GM12878 (cell line): ENCODE data around the gene ZNF511. TPM values are rescaled to one million over a fixed set of nuclear protein-coding genes. Genes with fewer than 3 reads are reported as not detected.

ENCODE experiments used
- ATAC-seq: fragments of 200-7000 bp; cut with Tn5 transposase; 3 replicates; pipeline ENCODE4 v1.9.1; 2020; ENCODE audit warnings: mild to moderate bottlenecking, moderate library complexity
- BruUV-seq: library from RNA; stranded (reverse); fragments of 400-500 nt; replicated peaks from 2 replicates; lab custom pipeline; 2021; lab: Mats Ljungman, UMichigan
- CTCF ChIA-PET: fragments of 300-600 bp; sonication (Branson Sonifier 250); formaldehyde crosslinking; extraction: SDS; loops from one replicate; lab custom pipeline; 2021; ENCODE audit warnings: inconsistent platforms; lab: Yijun Ruan, JAX
- POLR2A ChIA-PET: fragments of 350-600 bp; formaldehyde crosslinking; extraction: SDS; loops from one replicate; lab custom pipeline; 2021; ENCODE audit warnings: inconsistent platforms; lab: Charles Lee
- RAD21 ChIA-PET: fragments of 300-600 bp; sonication (Branson Sonifier 250); formaldehyde crosslinking; loops from one replicate; lab custom pipeline; 2023; ENCODE audit warnings: antibody characterized with exemption; ENCODE audit not compliant: unreplicated experiment; lab: Charles Lee
- SMC1A ChIA-PET: fragments of 300-600 bp; sonication (Branson Sonifier 250); formaldehyde crosslinking; loops from one replicate; lab custom pipeline; 2023; ENCODE audit not compliant: unreplicated experiment, uncharacterized antibody; lab: Charles Lee
- DNase-seq: peaks from one replicate; pipeline ENCODE4 v3.0.0-alpha.2; 2011; ENCODE audit warnings: low read depth, low spot score
- FAIRE-seq: peaks from 3 replicates; lab custom pipeline; 2011; peaks lifted over from hg19 to GRCh38; lab: Jason Lieb, UNC
- H2AFZ ChIP-seq: 2 replicates; pipeline ENCODE4 v1.6.0; 2011; ENCODE audit warnings: low read depth, low read length, control low read depth; ENCODE audit not compliant: control insufficient read depth
- H3K27ac ChIP-seq: 2 replicates; pipeline ENCODE4 v1.5.1; 2011; ENCODE audit warnings: control low read depth; ENCODE audit not compliant: control insufficient read depth, insufficient read depth
- H3K27me3 ChIP-seq, 2 experiments: replicated peaks in 1 of 2; 2 replicates each; pipeline versions ENCODE4 v1.6.0 to v1.6.1; 2011; ENCODE audit warnings: low read length in 1 of 2; ENCODE audit not compliant: control insufficient read depth in 2 of 2, insufficient read depth in 2 of 2
- H3K36me3 ChIP-seq, 2 experiments: 2 replicates each; pipeline ENCODE4 v1.5.1; 2011; ENCODE audit warnings: low read length in 1 of 2; ENCODE audit not compliant: control insufficient read depth in 2 of 2, insufficient read depth in 2 of 2
- H3K4me1 ChIP-seq: 2 replicates; pipeline ENCODE4 v1.6.1; 2011; ENCODE audit warnings: mild to moderate bottlenecking, low read length, moderate library complexity, mixed read lengths; ENCODE audit not compliant: control insufficient read depth, insufficient read depth
- H3K4me2 ChIP-seq: 2 replicates; pipeline ENCODE4 v1.6.0; 2011; ENCODE audit warnings: control low read depth; ENCODE audit not compliant: control insufficient read depth, insufficient read depth
- H3K4me3 ChIP-seq: fragments of 200-600 bp; sonication (generic); 2 replicates; pipeline ENCODE4 v1.5.1; 2016
- H3K79me2 ChIP-seq: 2 replicates; pipeline ENCODE4 v1.6.0; 2011; ENCODE audit warnings: low read length; ENCODE audit not compliant: control insufficient read depth, insufficient read depth
- H3K9ac ChIP-seq: 2 replicates; pipeline ENCODE4 v1.8.0; 2011; ENCODE audit warnings: low read length, control low read depth, mixed read lengths; ENCODE audit not compliant: control insufficient read depth, insufficient read depth
- H3K9me3 ChIP-seq: replicated peaks from 3 replicates; pipeline ENCODE4 v1.5.1; 2011; ENCODE audit warnings: mild to moderate bottlenecking, low read length; ENCODE audit not compliant: control insufficient read depth, insufficient read depth
- H4K20me1 ChIP-seq: 2 replicates; pipeline ENCODE4 v1.6.0; 2011; ENCODE audit not compliant: control insufficient read depth, insufficient read depth
- BCL3 ChIP-seq: IDR thresholded peaks from 2 replicates; pipeline ENCODE4 v1.6.1; 2011; ENCODE audit warnings: borderline replicate concordance, low read depth, mild to moderate bottlenecking, moderate library complexity, low read length; ENCODE audit not compliant: insufficient read depth, poor library complexity, severe bottlenecking
- KAT2A ChIP-seq: conservative IDR thresholded peaks from 2 replicates; pipeline ENCODE4 v1.6.1; 2011; ENCODE audit warnings: low read depth, low read length; ENCODE audit not compliant: control insufficient read depth
- NFYB ChIP-seq: IDR thresholded peaks from 2 replicates; pipeline ENCODE4 v1.6.1; 2011; ENCODE audit warnings: low read depth, mild to moderate bottlenecking, low read length, improper control_type of control experiment, moderate library complexity; ENCODE audit not compliant: insufficient read depth
- NR2C2 ChIP-seq: IDR thresholded peaks from 2 replicates; pipeline ENCODE4 v1.6.1; 2011; ENCODE audit warnings: borderline replicate concordance, low read depth; ENCODE audit not compliant: control insufficient read depth, insufficient read length
- PKNOX1 ChIP-seq: fragments of 450-650 bp; IDR thresholded peaks from 2 replicates; pipeline ENCODE4 v1.6.1; 2016; ENCODE audit warnings: mild to moderate bottlenecking
- POLR2AphosphoS2 ChIP-seq: IDR thresholded peaks from 2 replicates; pipeline ENCODE4 v1.6.1; 2011; ENCODE audit warnings: low read depth, mild to moderate bottlenecking, low read length, improper control_type of control experiment, moderate library complexity
- PRDM15 ChIP-seq: fragments of 450-650 bp; formaldehyde crosslinking; IDR thresholded peaks from 2 replicates; pipeline ENCODE4 v1.4.0; 2020; ENCODE audit warnings: mild to moderate bottlenecking, moderate library complexity
- SREBF1 ChIP-seq: IDR thresholded peaks from 2 replicates; pipeline ENCODE4 v1.6.1; 2012; ENCODE audit warnings: mild to moderate bottlenecking, low read length
- ZNF207 ChIP-seq: fragments of 450-650 bp; IDR thresholded peaks from 2 replicates; pipeline ENCODE4 v1.6.1; 2014; ENCODE audit warnings: antibody characterized with exemption, mild to moderate bottlenecking, borderline replicate concordance
- WGBS: methylation state at CpG from one replicate; pipeline ENCODE4 v1.1.6; 2016; ENCODE audit warnings: low lambda C conversion rate; ENCODE audit not compliant: insufficient replicate concordance, insufficient coverage; ENCODE audit errors: missing lambda C conversion rate; 5-methylcytosine and 5-hydroxymethylcytosine counted together
- in situ Hi-C: fragments of 300-500 bp; cut with MboI; formaldehyde crosslinking; loops from 9 replicates; pipeline ENCODE4 v1.14.3; 2018; ENCODE audit warnings: mixed read lengths
- intact Hi-C: fragments of 100-400 bp; cut with micrococcal nuclease; formaldehyde crosslinking; loops from one replicate; pipeline ENCODE4 v1.14.2; 2022; ENCODE audit not compliant: unreplicated experiment
- polyA plus RNA-seq, 11 experiments: library from polyadenylated mRNA; depleted of rRNA in 4 of 11; unstranded in 6 of 11; stranded (reverse) in 5 of 11; fragments of >200 nt; fragmentation: Nextera tagmentation in 4 of 11; fragmentation: Illumina TruSeq in 1 of 11; extraction: Ambion mirVana in 4 of 11; extraction: Trizol in 1 of 11; gene quantifications; 1 replicate in 1 of 11; 2 replicates in 10 of 11; pipeline versions ENCODE4 v1.2.1 to v1.2.3, GENCODE V29; 2011 to 2016; ENCODE audit warnings: inconsistent platforms in 2 of 11, missing spikeins in 2 of 11, low read depth in 1 of 11
- total RNA-seq, 4 experiments: library from RNA; depleted of rRNA in 3 of 4; stranded (reverse); fragments of >200 nt in 3 of 4; fragmentation: Illumina TruSeq in 1 of 4; extraction: Trizol in 1 of 4; gene quantifications; 2 replicates each; pipeline versions ENCODE4 v1.2.1 to v1.2.3, GENCODE V29; 2013 to 2021
- TF ChIP-seq, protein P1 (sequence below), 3 experiments: IDR thresholded peaks in 2 of 3; conservative IDR thresholded peaks in 1 of 3; 2 replicates each; pipeline ENCODE4 v1.5.1; 2011; ENCODE audit warnings: low read depth in 3 of 3, low read length in 3 of 3, mild to moderate bottlenecking in 3 of 3, control low read depth in 2 of 3, moderate library complexity in 2 of 3, inconsistent platforms in 1 of 3, mixed read lengths in 1 of 3; ENCODE audit not compliant: control insufficient read depth in 2 of 3, insufficient read depth in 1 of 3; ENCODE audit errors: extremely low read depth in 1 of 3

Gene ZNF511
- total and polyA plus RNA-seq, 10 of the 15 experiments (the other 5 are each of a cell fraction or from before 2014, with no cell fraction given), result 0.58 to 110 (median 32.0) TPM

DNA sequence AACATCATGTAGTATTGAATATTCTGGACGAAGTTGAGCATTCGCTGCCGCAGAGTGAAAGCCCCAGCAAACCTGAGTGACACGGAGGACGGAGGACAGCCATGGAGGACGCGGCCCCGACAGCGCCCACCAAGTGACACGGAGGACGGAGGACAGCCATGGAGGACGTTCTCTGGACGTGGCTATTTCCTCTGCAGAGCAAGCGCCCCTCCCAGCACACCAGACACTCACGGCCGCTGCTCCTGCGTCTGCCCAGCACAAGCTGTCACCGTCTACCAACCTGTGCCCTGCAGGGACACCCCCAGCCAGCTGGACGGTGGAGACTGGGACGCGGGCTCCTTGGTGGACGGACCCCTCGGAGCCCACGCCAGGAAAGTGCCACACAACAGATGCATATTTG, 24.8 kb upstream of the ZNF511 start (continued):
- TF ChIP-seq, protein P1, sequence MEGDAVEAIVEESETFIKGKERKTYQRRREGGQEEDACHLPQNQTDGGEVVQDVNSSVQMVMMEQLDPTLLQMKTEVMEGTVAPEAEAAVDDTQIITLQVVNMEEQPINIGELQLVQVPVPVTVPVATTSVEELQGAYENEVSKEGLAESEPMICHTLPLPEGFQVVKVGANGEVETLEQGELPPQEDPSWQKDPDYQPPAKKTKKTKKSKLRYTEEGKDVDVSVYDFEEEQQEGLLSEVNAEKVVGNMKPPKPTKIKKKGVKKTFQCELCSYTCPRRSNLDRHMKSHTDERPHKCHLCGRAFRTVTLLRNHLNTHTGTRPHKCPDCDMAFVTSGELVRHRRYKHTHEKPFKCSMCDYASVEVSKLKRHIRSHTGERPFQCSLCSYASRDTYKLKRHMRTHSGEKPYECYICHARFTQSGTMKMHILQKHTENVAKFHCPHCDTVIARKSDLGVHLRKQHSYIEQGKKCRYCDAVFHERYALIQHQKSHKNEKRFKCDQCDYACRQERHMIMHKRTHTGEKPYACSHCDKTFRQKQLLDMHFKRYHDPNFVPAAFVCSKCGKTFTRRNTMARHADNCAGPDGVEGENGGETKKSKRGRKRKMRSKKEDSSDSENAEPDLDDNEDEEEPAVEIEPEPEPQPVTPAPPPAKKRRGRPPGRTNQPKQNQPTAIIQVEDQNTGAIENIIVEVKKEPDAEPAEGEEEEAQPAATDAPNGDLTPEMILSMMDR (IDR thresholded peaks at IDR 0.05 in 2 of 3, conservative IDR thresholded peaks at IDR 0.05 in 1 of 3; ENCODE audit: control insufficient read depth in 2 of 3, extremely low read depth in 1 of 3, insufficient read depth in 1 of 3, low read depth in 3 of 3, low read length in 3 of 3), result no peak
- TF ChIP-seq NFYB (no peak), ZNF207 (no peak), NR2C2 (no peak), POLR2AphosphoS2 (no peak)

DNA sequence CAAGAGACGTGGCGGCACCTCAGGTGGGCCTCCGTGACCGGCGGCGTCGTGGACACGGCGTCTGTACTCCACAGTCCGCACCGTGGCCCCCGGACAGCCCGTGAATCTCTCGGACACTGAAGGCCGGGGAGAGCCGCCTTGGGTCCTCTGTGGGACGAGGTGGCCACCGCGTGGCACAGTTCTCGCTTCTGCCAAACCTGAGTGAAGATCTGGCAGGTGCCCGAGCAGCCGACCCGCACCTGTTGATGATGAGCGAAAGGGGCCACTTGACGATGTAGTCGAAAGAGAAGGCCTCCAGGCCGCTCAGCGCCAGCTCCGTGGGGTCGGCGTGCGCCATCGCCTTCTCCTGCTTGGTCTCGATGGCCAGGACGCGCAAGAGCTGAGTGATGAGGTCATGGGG, 23.5 kb upstream of the ZNF511 start:
- Histone ChIP-seq H3K79me2 (no peaks in the 10 kb centered on the region), H3K4me1 (no peaks in the 10 kb centered on the region), H4K20me1 (no peaks in the 10 kb centered on the region), H3K27ac (no peak overlapping the region), H3K4me3 (no peak overlapping the region), H3K9me3 (no peaks in the 10 kb centered on the region), H3K9ac (no peak overlapping the region), H3K4me2 (no peak overlapping the region), H3K27me3 (no peaks in the 10 kb centered on the region)
- WGBS, result 95% methylated on average over 36 of the region's 36 CpGs
- no peak for DNase-seq
- POLR2A ChIA-PET, result no interaction called here
- in situ Hi-C loops, result no loop called here
- no TSS peak for BruUV-seq
- ATAC-seq, result no peak
- no peak for TF ChIP-seq PRDM15 (CRISPR knock-in tag)
- no peak for TF ChIP-seq BCL3
- TF ChIP-seq PKNOX1, result no peak
- TF ChIP-seq SREBF1, result no peak
- no peak for TF ChIP-seq KAT2A
- TF ChIP-seq, all 136 proteins: peak for 0
- Histone ChIP-seq H3K36me3 (peaks cover 6 to 26% of the 10 kb centered on the region in 2 experiments), H2AFZ (no peak overlapping the region)
- intact Hi-C loops, result no loop called here
- no peak for FAIRE-seq
- ChIA-PET SMC1A (no interaction called here), CTCF (no interaction called here), RAD21 (no interaction called here)
